HEK293 (cell line): Measurements from ENCODE around the gene UBAC2.

Experiments
- CTCF ChIP-seq: fragments of 450-650 bp; formaldehyde crosslinking; IDR thresholded peaks from 2 replicates; pipeline ENCODE4 v1.5.1; 2016; ENCODE audit warnings: missing biosample characterization, missing genetic modification characterization
- ZNF174 ChIP-seq: fragments of 450-650 bp; formaldehyde crosslinking; IDR thresholded peaks from 2 replicates; pipeline ENCODE4 v1.5.0; 2017; ENCODE audit warnings: missing biosample characterization, mild to moderate bottlenecking, missing genetic modification characterization
- TF ChIP-seq, protein P1 (sequence below): fragments of 450-650 bp; formaldehyde crosslinking; IDR thresholded peaks from 2 replicates; pipeline ENCODE4 v1.5.1; 2016; ENCODE audit warnings: missing biosample characterization, missing genetic modification characterization
- TF ChIP-seq, protein P2 (sequence below): fragments of 450-650 bp; formaldehyde crosslinking; IDR thresholded peaks from 2 replicates; pipeline ENCODE4 v1.5.1; 2016; ENCODE audit warnings: missing biosample characterization, missing genetic modification characterization

- TF ChIP-seq CTCF (tag by site-specific recombination), result no peak
- TF ChIP-seq ZNF174 (tag by site-specific recombination), result no peak
- TF ChIP-seq, protein P1, sequence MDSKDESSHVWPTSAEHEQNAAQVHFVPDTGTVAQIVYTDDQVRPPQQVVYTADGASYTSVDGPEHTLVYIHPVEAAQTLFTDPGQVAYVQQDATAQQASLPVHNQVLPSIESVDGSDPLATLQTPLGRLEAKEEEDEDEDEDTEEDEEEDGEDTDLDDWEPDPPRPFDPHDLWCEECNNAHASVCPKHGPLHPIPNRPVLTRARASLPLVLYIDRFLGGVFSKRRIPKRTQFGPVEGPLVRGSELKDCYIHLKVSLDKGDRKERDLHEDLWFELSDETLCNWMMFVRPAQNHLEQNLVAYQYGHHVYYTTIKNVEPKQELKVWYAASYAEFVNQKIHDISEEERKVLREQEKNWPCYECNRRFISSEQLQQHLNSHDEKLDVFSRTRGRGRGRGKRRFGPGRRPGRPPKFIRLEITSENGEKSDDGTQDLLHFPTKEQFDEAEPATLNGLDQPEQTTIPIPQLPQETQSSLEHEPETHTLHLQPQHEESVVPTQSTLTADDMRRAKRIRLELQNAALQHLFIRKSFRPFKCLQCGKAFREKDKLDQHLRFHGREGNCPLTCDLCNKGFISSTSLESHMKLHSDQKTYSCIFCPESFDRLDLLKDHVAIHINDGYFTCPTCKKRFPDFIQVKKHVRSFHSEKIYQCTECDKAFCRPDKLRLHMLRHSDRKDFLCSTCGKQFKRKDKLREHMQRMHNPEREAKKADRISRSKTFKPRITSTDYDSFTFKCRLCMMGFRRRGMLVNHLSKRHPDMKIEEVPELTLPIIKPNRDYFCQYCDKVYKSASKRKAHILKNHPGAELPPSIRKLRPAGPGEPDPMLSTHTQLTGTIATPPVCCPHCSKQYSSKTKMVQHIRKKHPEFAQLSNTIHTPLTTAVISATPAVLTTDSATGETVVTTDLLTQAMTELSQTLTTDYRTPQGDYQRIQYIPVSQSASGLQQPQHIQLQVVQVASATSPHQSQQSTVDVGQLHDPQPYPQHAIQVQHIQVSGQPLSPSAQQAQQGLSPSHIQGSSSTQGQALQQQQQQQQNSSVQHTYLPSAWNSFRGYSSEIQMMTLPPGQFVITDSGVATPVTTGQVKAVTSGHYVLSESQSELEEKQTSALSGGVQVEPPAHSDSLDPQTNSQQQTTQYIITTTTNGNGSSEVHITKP (tag by site-specific recombination), result no peak
- TF ChIP-seq, protein P2, sequence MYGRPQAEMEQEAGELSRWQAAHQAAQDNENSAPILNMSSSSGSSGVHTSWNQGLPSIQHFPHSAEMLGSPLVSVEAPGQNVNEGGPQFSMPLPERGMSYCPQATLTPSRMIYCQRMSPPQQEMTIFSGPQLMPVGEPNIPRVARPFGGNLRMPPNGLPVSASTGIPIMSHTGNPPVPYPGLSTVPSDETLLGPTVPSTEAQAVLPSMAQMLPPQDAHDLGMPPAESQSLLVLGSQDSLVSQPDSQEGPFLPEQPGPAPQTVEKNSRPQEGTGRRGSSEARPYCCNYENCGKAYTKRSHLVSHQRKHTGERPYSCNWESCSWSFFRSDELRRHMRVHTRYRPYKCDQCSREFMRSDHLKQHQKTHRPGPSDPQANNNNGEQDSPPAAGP (tag by site-specific recombination), result no peak
Measured at GRCh38 chr13:99421758-99422585, 221.3 kb downstream of the UBAC2 start.
